Right atrium auricular region (tissue), 2 donors: ENCODE data around the gene MARK2. TPM values are rescaled to one million over a fixed set of nuclear protein-coding genes. Genes with fewer than 3 reads are reported as not detected.
"Not testable (repeated sequence)": the region's sequence is repeated elsewhere in the genome, so short reads cannot be mapped to it uniquely, and the experiment has no call there.

ENCODE experiments used
- DNase-seq: peaks from one replicate; pipeline ENCODE4 v3.0.0-alpha.2; 2019; ENCODE audit warnings: low spot score
- H3K27ac ChIP-seq, 2 donors: fragments of 200-600 bp; sonication (generic); 1 replicate in 1 of 2; 2 replicates in 1 of 2; pipeline ENCODE4 v1.5.1; 2016 to 2019
- H3K27me3 ChIP-seq, 2 donors: fragments of 200-600 bp; sonication (generic); one replicate each; pipeline versions ENCODE4 v1.5.1 to v1.6.0; 2017 to 2019
- H3K36me3 ChIP-seq: fragments of 200-600 bp; sonication (generic); one replicate; pipeline ENCODE4 v1.5.1; 2016
- H3K4me1 ChIP-seq, 2 donors: fragments of 200-600 bp; sonication (generic); one replicate each; pipeline versions ENCODE4 v1.5.1 to v1.6.0; 2017 to 2019
- H3K4me3 ChIP-seq, 2 donors: fragments of 200-600 bp; sonication (generic); 1 replicate in 1 of 2; 2 replicates in 1 of 2; pipeline ENCODE4 v1.5.1; 2017 to 2019; ENCODE audit warnings: mild to moderate bottlenecking in 1 of 2, moderate library complexity in 1 of 2
- H3K9me3 ChIP-seq, 2 donors: fragments of 200-600 bp; sonication (generic); one replicate each; pipeline ENCODE4 v1.5.1; 2019
- CTCF ChIP-seq, 2 donors: fragments of 200-600 bp; sonication (generic); IDR thresholded peaks; one replicate each; pipeline ENCODE4 v1.5.1; 2019; ENCODE audit warnings: antibody characterized with exemption in 2 of 2
- total RNA-seq, 2 donors: library from RNA; depleted of rRNA; stranded (reverse); fragments of >200 nt; gene quantifications; one replicate each; pipeline ENCODE4 v1.1.0, GENCODE V29; 2016

The MARK2 gene
- total RNA-seq, 2 donors from 2014 or later = 29.3 to 31.5 TPM

GRCh38 chr11:63858628-63859550 lies 20.0 kb downstream of the MARK2 start:
- H3K27ac ChIP-seq = peak overlapping the region; percentile 20 to 26
- DNase-seq = peak; percentile 83

GRCh38 chr11:63862923-63863322 lies 24.0 kb downstream of the MARK2 start:
- no peak overlapping the region for H3K4me3 ChIP-seq
- peaks cover 0 to 51% of the 10 kb centered on the region in 2 donors for H3K4me1 ChIP-seq
- TF ChIP-seq CTCF (IDR thresholded peaks at IDR 0.05) = no peak
- H3K27me3 ChIP-seq = no peaks in the 10 kb centered on the region
- DNase-seq = no peak
- peaks cover 11% of the 10 kb centered on the region for H3K36me3 ChIP-seq
- no peak overlapping the region for H3K27ac ChIP-seq
- no peaks in the 10 kb centered on the region for H3K9me3 ChIP-seq

More at GRCh38 chr11:63858628-63859550, 20.0 kb downstream of the MARK2 start:
- H3K4me3 ChIP-seq = no peak overlapping the region
- no peaks in the 10 kb centered on the region for H3K27me3 ChIP-seq
- peaks cover 11% of the 10 kb centered on the region for H3K36me3 ChIP-seq
- H3K9me3 ChIP-seq = no peaks in the 10 kb centered on the region
- peaks cover 0 to 28% of the 10 kb centered on the region in 2 donors for H3K4me1 ChIP-seq
- no peak for TF ChIP-seq CTCF (IDR thresholded peaks at IDR 0.05)

GRCh38 chr11:63863620-63864019 lies 24.7 kb downstream of the MARK2 start:
- not testable (repeated sequence) for H3K27ac ChIP-seq, H3K9me3 ChIP-seq, DNase-seq, H3K4me3 ChIP-seq, H3K27me3 ChIP-seq
- peaks cover 11% of the 10 kb centered on the region for H3K36me3 ChIP-seq
- peaks cover 0 to 51% of the 10 kb centered on the region in 2 donors for H3K4me1 ChIP-seq

DNA sequence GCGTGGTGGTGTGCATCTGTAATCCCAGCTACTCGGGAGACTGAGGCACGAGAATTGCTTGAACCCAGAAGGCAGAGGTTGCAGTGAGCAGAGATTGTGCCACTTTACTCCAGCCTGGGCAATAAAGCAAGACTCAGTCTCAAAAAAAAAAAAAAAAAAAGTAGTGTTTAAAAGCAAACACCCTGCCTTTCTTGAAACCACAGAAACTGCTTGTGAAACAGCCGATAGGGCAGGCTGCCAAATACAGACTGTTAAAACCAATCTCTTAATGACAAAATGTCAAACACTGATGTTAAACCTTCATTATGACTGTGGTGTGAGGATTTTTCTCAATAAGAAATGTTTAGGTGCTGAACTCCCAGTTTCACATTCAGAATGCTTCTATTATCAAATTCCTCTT lies 27.3 kb downstream of the MARK2 start:
- Histone ChIP-seq H3K4me3 (no peak overlapping the region), H3K36me3 (peaks cover 11% of the 10 kb centered on the region), H3K4me1 (peaks cover 0 to 66% of the 10 kb centered on the region in 2 donors), H3K9me3 (no peaks in the 10 kb centered on the region), H3K27ac (no peak overlapping the region), H3K27me3 (no peaks in the 10 kb centered on the region)
- peak; percentile 73 for DNase-seq
- TF ChIP-seq CTCF (IDR thresholded peaks at IDR 0.05) = no peak

- Histone ChIP-seq H3K9me3 (no peaks in the 10 kb centered on the region), H3K36me3 (peaks cover under 1% of the 10 kb centered on the region), H3K27ac (peak overlapping the region in 1 of 2 donors; percentile 4), H3K27me3 (no peaks in the 10 kb centered on the region), H3K4me3 (no peak overlapping the region), H3K4me1 (peaks cover 0 to 75% of the 10 kb centered on the region in 2 donors)
- no peak for DNase-seq
- no peak for TF ChIP-seq CTCF (IDR thresholded peaks at IDR 0.05)
Measured at GRCh38 chr11:63867511-63867910, 28.6 kb downstream of the MARK2 start.

- Histone ChIP-seq H3K36me3 (no peaks in the 10 kb centered on the region), H3K9me3 (no peaks in the 10 kb centered on the region), H3K4me3 (no peak overlapping the region), H3K27ac (peak overlapping the region in 1 of 2 donors; percentile 46), H3K4me1 (peaks cover 0 to 81% of the 10 kb centered on the region in 2 donors), H3K27me3 (no peaks in the 10 kb centered on the region)
- no peak for TF ChIP-seq CTCF (IDR thresholded peaks at IDR 0.05)
- no peak for DNase-seq
Measured at GRCh38 chr11:63868399-63869064, 29.6 kb downstream of the MARK2 start.
